HL-60 (cell line): ENCODE results near the gene SMPDL3B.

ENCODE experiments used
- DNase-seq, 2 experiments: peaks; one replicate each; pipeline ENCODE4 v3.0.0-alpha.2; 2010 to 2020; ENCODE audit warnings: low read depth in 1 of 2, low spot score in 1 of 2
- H3K27ac ChIP-seq: fragments of 250-450 bp; sonication (Bioruptor Pico); replicated peaks from 2 replicates; pipeline ENCODE4 v1.5.1; 2020; ENCODE audit warnings: mild to moderate bottlenecking, moderate library complexity
- H3K27me3 ChIP-seq: fragments of 250-450 bp; sonication (Bioruptor Pico); 2 replicates; pipeline ENCODE4 v1.5.1; 2021; ENCODE audit warnings: mild to moderate bottlenecking, moderate library complexity; ENCODE audit not compliant: insufficient read depth, poor library complexity, severe bottlenecking
- H3K4me3 ChIP-seq: replicated peaks from 2 replicates; pipeline ENCODE4 v1.5.1; 2011; ENCODE audit warnings: mild to moderate bottlenecking, control low read depth, low read length; ENCODE audit not compliant: insufficient read depth
- GABPA ChIP-seq: IDR thresholded peaks from 2 replicates; pipeline ENCODE4 v1.6.1; 2012; ENCODE audit warnings: low read depth
- POLR2AphosphoS5 ChIP-seq: IDR thresholded peaks from 2 replicates; pipeline ENCODE4 v1.6.1; 2012; ENCODE audit warnings: low read depth
- REST ChIP-seq: IDR thresholded peaks from 2 replicates; pipeline ENCODE4 v1.6.1; 2012; ENCODE audit warnings: low read depth; ENCODE audit not compliant: insufficient replicate concordance
- SPI1 ChIP-seq: IDR thresholded peaks from 2 replicates; pipeline ENCODE4 v1.6.1; 2012; ENCODE audit warnings: low read depth, mild to moderate bottlenecking, borderline replicate concordance
- TF ChIP-seq, protein P1 (sequence below): IDR thresholded peaks from one replicate; pipeline ENCODE4 v1.5.1; 2011; ENCODE audit warnings: low read length, control low read depth, inconsistent platforms; ENCODE audit not compliant: insufficient read depth

SMPDL3B gene

DNA sequence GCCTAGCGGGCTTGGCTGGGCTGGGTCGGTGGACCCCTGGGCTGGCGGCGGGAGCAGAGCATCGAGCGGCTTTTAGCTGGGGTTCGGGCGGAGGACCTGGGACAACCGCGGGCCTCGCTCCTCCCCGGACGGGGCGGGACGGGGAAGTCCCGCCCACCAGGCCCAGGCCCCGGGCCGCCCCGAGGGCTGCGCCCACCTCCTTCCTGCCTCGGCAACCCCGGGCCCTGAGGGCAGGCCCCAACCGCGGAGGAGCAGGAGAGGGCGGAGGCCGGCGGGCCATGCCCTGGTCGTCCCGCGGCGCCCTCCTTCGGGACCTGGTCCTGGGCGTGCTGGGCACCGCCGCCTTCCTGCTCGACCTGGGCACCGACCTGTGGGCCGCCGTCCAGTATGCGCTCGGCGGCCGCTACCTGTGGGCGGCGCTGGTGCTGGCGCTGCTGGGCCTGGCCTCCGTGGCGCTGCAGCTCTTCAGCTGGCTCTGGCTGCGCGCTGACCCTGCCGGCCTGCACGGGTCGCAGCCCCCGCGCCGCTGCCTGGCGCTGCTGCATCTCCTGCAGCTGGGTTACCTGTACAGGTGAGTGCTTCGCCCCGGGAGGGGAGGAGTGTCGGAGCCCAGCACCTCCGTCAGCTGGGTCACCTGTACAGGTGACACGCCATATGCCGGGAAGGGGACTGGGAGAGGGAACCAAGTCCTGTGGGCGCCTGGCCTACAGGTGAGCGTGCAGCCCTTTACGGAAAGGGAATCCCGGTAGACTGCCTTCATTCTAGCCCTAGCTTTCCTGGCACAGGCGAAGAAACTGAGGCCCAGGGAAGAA, 25.2 kb downstream of the SMPDL3B start, which contains the start of gene XKR8:
Gene XKR8, plus strand, starts transcription at position 182 of the 812 bp plus-strand sequence. Its CDS starts 97 bp downstream, at position 279.
- TF ChIP-seq GABPA: no peak
- TF ChIP-seq, protein P1, sequence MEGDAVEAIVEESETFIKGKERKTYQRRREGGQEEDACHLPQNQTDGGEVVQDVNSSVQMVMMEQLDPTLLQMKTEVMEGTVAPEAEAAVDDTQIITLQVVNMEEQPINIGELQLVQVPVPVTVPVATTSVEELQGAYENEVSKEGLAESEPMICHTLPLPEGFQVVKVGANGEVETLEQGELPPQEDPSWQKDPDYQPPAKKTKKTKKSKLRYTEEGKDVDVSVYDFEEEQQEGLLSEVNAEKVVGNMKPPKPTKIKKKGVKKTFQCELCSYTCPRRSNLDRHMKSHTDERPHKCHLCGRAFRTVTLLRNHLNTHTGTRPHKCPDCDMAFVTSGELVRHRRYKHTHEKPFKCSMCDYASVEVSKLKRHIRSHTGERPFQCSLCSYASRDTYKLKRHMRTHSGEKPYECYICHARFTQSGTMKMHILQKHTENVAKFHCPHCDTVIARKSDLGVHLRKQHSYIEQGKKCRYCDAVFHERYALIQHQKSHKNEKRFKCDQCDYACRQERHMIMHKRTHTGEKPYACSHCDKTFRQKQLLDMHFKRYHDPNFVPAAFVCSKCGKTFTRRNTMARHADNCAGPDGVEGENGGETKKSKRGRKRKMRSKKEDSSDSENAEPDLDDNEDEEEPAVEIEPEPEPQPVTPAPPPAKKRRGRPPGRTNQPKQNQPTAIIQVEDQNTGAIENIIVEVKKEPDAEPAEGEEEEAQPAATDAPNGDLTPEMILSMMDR: no peak
- TF ChIP-seq POLR2AphosphoS5: no peak
- no peak for TF ChIP-seq SPI1
- no peak for TF ChIP-seq REST
- Histone ChIP-seq H3K27me3 (no peaks in the 10 kb centered on the region), H3K27ac (peak within 1 kb of the TSS; percentile 10; the same call in 1 of the 2 replicates), H3K4me3 (peak within 1 kb of the TSS; percentile 56)
- peak; percentile 59 to 82 for DNase-seq

- no peak for TF ChIP-seq GABPA
- TF ChIP-seq, protein P1: no peak
- no peak for TF ChIP-seq POLR2AphosphoS5
- TF ChIP-seq REST: no peak
- TF ChIP-seq SPI1: no peak
- Histone ChIP-seq H3K27ac (no peak overlapping the region), H3K27me3 (no peaks in the 10 kb centered on the region), H3K4me3 (no peak overlapping the region)
- no peak for DNase-seq
These were observed 26.2 kb downstream of the SMPDL3B start for GRCh38 chr1:27960762-27961645.

GRCh38 chr1:27961646-27962221, 26.9 kb downstream of the SMPDL3B start:
- TF ChIP-seq REST (no peak), SPI1 (no peak)
- Histone ChIP-seq H3K4me3 (no peak overlapping the region), H3K27me3 (no peaks in the 10 kb centered on the region), H3K27ac (no peak overlapping the region)
- DNase-seq: no peak
